ENCODE results near the gene DNAJA2. TPM values are rescaled to one million over a fixed set of nuclear protein-coding genes. Genes with fewer than 3 reads are reported as not detected.

Gene DNAJA2
- total RNA-seq, 1 experiment from 2014 or later = 65.7 TPM

Other genes starting within 250 kb of the DNAJA2 start
- 0.06 TPM in 1 of 2 replicates, not detected in the other for gene MYLK3, start 225.3 kb downstream of the DNAJA2 start, total RNA-seq (2014; rRNA removed)
- gene C16orf87, start 142.5 kb downstream of the DNAJA2 start, total RNA-seq (2014; rRNA removed) = 9.5 and 12.0 TPM in 2 replicates
- 16.0 and 20.1 TPM in 2 replicates for gene GPT2, start 89.3 kb downstream of the DNAJA2 start, total RNA-seq (2014; rRNA removed)
- gene NETO2, start 170.3 kb upstream of the DNAJA2 start, total RNA-seq (2014; rRNA removed) = 31.8 and 33.0 TPM in 2 replicates

Data from LHCN-M2 (cell line).